GM12878 (cell line): Measurements from ENCODE around the gene EEPD1.

Source experiments
- CHD2 ChIP-seq: IDR thresholded peaks from 2 replicates; pipeline ENCODE4 v1.6.1; 2011; ENCODE audit warnings: low read depth, low read length, improper control_type of control experiment, borderline replicate concordance
- EZH2 ChIP-seq: IDR thresholded peaks from 2 replicates; pipeline ENCODE4 v1.6.1; 2012; ENCODE audit warnings: low read depth, mild to moderate bottlenecking, control low read depth, inconsistent platforms, low read length, borderline replicate concordance; ENCODE audit not compliant: control insufficient read depth
- HDAC2 ChIP-seq: fragments of 200-600 bp; sonication (generic); IDR thresholded peaks from 2 replicates; pipeline ENCODE4 v1.6.1; 2017
- JUND ChIP-seq: IDR thresholded peaks from 2 replicates; pipeline ENCODE4 v1.6.1; 2012; ENCODE audit warnings: low read depth, mild to moderate bottlenecking, low read length, improper control_type of control experiment, moderate library complexity
- NFIC ChIP-seq: IDR thresholded peaks from 2 replicates; pipeline ENCODE4 v1.6.1; 2012; ENCODE audit warnings: low read depth, mild to moderate bottlenecking, inconsistent platforms, low read length, moderate library complexity
- RELA ChIP-seq: fragments of 450-650 bp; IDR thresholded peaks from 2 replicates; pipeline ENCODE4 v1.8.0; 2014; ENCODE audit warnings: borderline replicate concordance; ENCODE audit not compliant: partially characterized antibody
- RFX5 ChIP-seq: IDR thresholded peaks from 2 replicates; pipeline ENCODE4 v1.6.1; 2011; ENCODE audit warnings: low read depth, low read length, improper control_type of control experiment
- ZNF274 ChIP-seq: IDR thresholded peaks from one replicate; pipeline ENCODE4 v1.8.0; 2011; ENCODE audit not compliant: insufficient read length, insufficient read depth
- TF ChIP-seq, protein P1 (sequence below), 3 experiments: IDR thresholded peaks in 2 of 3; conservative IDR thresholded peaks in 1 of 3; 2 replicates each; pipeline ENCODE4 v1.5.1; 2011; ENCODE audit warnings: low read depth in 3 of 3, low read length in 3 of 3, mild to moderate bottlenecking in 3 of 3, control low read depth in 2 of 3, moderate library complexity in 2 of 3, inconsistent platforms in 1 of 3, mixed read lengths in 1 of 3; ENCODE audit not compliant: control insufficient read depth in 2 of 3, insufficient read depth in 1 of 3; ENCODE audit errors: extremely low read depth in 1 of 3
- TF ChIP-seq, protein P2 (sequence below): IDR thresholded peaks from 2 replicates; pipeline ENCODE4 v1.6.1; 2012; ENCODE audit warnings: improper control_type of control experiment, low read depth, low read length; ENCODE audit not compliant: insufficient replicate concordance
- TF ChIP-seq, protein P3 (sequence below): IDR thresholded peaks from 2 replicates; pipeline ENCODE4 v1.6.1; 2011; ENCODE audit warnings: low read depth, mild to moderate bottlenecking, low read length, moderate library complexity, borderline replicate concordance; ENCODE audit errors: extremely low read depth
- TF ChIP-seq, protein P4 (sequence below): IDR thresholded peaks from 2 replicates; pipeline ENCODE4 v1.6.1; 2011; ENCODE audit warnings: low read depth, low read length, improper control_type of control experiment, borderline replicate concordance

DNA sequence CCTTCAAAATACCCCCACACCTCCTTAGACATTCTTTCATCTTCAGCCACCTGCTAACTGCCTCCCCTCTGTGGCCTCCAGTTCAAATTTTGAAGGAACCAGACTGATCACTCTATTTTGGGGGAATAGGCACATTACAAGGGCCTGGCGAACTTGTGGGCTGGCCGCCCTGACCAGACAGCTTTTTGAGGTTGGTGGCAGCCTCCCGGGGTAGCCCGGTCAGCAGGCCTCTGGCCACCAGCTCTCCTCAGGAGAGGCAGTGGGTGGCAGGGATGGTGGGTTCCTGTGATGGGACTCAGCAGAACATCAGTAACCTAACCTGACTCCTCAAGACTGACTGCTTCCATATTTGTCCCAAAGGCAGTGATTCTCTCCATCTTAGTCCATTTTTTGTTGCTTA, 17.4 kb upstream of the EEPD1 start:
- TF ChIP-seq, protein P1, sequence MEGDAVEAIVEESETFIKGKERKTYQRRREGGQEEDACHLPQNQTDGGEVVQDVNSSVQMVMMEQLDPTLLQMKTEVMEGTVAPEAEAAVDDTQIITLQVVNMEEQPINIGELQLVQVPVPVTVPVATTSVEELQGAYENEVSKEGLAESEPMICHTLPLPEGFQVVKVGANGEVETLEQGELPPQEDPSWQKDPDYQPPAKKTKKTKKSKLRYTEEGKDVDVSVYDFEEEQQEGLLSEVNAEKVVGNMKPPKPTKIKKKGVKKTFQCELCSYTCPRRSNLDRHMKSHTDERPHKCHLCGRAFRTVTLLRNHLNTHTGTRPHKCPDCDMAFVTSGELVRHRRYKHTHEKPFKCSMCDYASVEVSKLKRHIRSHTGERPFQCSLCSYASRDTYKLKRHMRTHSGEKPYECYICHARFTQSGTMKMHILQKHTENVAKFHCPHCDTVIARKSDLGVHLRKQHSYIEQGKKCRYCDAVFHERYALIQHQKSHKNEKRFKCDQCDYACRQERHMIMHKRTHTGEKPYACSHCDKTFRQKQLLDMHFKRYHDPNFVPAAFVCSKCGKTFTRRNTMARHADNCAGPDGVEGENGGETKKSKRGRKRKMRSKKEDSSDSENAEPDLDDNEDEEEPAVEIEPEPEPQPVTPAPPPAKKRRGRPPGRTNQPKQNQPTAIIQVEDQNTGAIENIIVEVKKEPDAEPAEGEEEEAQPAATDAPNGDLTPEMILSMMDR (IDR thresholded peaks at IDR 0.05 in 2 of 3, conservative IDR thresholded peaks at IDR 0.05 in 1 of 3; ENCODE audit: control insufficient read depth in 2 of 3, extremely low read depth in 1 of 3, insufficient read depth in 1 of 3, low read depth in 3 of 3, low read length in 3 of 3): no peak
- TF ChIP-seq CHD2: no peak
- no peak for TF ChIP-seq JUND
- TF ChIP-seq RELA: no peak
- TF ChIP-seq, protein P2, sequence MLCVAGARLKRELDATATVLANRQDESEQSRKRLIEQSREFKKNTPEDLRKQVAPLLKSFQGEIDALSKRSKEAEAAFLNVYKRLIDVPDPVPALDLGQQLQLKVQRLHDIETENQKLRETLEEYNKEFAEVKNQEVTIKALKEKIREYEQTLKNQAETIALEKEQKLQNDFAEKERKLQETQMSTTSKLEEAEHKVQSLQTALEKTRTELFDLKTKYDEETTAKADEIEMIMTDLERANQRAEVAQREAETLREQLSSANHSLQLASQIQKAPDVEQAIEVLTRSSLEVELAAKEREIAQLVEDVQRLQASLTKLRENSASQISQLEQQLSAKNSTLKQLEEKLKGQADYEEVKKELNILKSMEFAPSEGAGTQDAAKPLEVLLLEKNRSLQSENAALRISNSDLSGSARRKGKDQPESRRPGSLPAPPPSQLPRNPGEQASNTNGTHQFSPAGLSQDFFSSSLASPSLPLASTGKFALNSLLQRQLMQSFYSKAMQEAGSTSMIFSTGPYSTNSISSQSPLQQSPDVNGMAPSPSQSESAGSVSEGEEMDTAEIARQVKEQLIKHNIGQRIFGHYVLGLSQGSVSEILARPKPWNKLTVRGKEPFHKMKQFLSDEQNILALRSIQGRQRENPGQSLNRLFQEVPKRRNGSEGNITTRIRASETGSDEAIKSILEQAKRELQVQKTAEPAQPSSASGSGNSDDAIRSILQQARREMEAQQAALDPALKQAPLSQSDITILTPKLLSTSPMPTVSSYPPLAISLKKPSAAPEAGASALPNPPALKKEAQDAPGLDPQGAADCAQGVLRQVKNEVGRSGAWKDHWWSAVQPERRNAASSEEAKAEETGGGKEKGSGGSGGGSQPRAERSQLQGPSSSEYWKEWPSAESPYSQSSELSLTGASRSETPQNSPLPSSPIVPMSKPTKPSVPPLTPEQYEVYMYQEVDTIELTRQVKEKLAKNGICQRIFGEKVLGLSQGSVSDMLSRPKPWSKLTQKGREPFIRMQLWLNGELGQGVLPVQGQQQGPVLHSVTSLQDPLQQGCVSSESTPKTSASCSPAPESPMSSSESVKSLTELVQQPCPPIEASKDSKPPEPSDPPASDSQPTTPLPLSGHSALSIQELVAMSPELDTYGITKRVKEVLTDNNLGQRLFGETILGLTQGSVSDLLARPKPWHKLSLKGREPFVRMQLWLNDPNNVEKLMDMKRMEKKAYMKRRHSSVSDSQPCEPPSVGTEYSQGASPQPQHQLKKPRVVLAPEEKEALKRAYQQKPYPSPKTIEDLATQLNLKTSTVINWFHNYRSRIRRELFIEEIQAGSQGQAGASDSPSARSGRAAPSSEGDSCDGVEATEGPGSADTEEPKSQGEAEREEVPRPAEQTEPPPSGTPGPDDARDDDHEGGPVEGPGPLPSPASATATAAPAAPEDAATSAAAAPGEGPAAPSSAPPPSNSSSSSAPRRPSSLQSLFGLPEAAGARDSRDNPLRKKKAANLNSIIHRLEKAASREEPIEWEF: no peak
- TF ChIP-seq ZNF274: no peak
- no peak for TF ChIP-seq EZH2
- TF ChIP-seq, protein P3, sequence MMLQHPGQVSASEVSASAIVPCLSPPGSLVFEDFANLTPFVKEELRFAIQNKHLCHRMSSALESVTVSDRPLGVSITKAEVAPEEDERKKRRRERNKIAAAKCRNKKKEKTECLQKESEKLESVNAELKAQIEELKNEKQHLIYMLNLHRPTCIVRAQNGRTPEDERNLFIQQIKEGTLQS: no peak
- no peak for TF ChIP-seq NFIC
- TF ChIP-seq, protein P4, sequence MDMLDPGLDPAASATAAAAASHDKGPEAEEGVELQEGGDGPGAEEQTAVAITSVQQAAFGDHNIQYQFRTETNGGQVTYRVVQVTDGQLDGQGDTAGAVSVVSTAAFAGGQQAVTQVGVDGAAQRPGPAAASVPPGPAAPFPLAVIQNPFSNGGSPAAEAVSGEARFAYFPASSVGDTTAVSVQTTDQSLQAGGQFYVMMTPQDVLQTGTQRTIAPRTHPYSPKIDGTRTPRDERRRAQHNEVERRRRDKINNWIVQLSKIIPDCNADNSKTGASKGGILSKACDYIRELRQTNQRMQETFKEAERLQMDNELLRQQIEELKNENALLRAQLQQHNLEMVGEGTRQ: no peak
- TF ChIP-seq RFX5: no peak
- TF ChIP-seq HDAC2: no peak
